ENCODE results near the gene MYL12B. TPM values are rescaled to one million over a fixed set of nuclear protein-coding genes. Genes with fewer than 3 reads are reported as not detected.
"Not testable (repeated sequence)": the region's sequence is repeated elsewhere in the genome, so short reads cannot be mapped to it uniquely, and the experiment has no call there.

MYL12B gene
- total RNA-seq, 1 donor from 2014 or later, result 211 TPM

DNA sequence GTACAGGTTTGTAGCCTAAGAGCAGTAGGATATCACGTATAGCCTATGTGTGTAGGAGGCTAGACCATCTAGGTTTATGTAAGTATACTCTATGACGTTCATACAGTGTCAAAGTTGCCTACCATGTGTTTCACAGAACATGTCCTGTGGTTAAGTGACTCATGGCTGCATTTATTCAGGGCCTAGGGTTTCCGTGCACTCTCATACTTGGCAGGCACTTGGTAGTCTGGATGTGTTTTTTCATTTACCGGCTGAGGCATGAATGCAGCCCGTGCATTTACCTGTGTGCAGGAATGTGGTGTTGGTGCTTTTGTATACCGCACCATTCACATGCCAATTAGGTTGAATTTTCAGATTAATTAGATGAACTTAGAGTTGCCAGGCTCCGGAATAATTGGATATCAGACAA is 43.4 kb downstream of the MYL12B start:
- DNase-seq (ENCODE audit: extremely low spot score, unreplicated experiment), result no peak
- no peaks in the 10 kb centered on the region for H3K36me3 Mint-ChIP-seq
- H3K9me3 Mint-ChIP-seq, result no peaks in the 10 kb centered on the region
- no peaks in the 10 kb centered on the region for H3K4me1 Mint-ChIP-seq (ENCODE audit: unreplicated experiment)
- H3K27me3 Mint-ChIP-seq, result no peaks in the 10 kb centered on the region
- no peak overlapping the region for H3K4me3 Mint-ChIP-seq
- no peak for TF ChIP-seq CTCF (conservative IDR thresholded peaks at IDR 0.05)
- no peak overlapping the region for H3K27ac Mint-ChIP-seq

DNA sequence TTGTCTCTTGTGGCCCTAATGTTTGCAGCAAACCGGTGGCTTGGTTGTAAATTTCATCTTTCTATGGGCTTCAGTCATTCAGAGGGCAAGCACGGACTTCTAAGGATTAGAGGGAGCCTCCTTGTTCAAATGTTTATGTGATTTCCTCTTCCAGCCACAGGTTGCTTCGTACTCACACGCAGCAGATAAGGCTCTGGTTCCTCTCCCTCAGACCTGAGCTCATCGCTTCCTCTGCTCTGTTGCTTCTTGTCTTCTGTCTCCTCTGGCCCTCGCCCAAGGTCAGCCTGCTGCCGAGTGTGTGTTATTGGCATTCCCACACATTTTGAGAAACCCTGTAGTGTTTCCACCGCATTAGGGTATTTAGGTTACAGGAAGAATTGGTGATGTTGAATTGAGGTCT is 44.0 kb downstream of the MYL12B start:
- Mint-ChIP-seq H3K4me1 (ENCODE audit: unreplicated experiment) (no peaks in the 10 kb centered on the region), H3K4me3 (no peak overlapping the region), H3K36me3 (no peaks in the 10 kb centered on the region), H3K9me3 (no peaks in the 10 kb centered on the region), H3K27ac (no peak overlapping the region), H3K27me3 (no peaks in the 10 kb centered on the region)
- no peak for TF ChIP-seq CTCF (conservative IDR thresholded peaks at IDR 0.05)
- no peak for DNase-seq (ENCODE audit: extremely low spot score, unreplicated experiment)

GRCh38 chr18:3306391-3306790 is 44.5 kb downstream of the MYL12B start:
- no peak for TF ChIP-seq CTCF (conservative IDR thresholded peaks at IDR 0.05)
- DNase-seq (ENCODE audit: extremely low spot score, unreplicated experiment), result no peak
- H3K27me3 Mint-ChIP-seq, result no peaks in the 10 kb centered on the region

GRCh38 chr18:3313685-3314084 is 51.8 kb downstream of the MYL12B start:
- TF ChIP-seq CTCF (conservative IDR thresholded peaks at IDR 0.05), result no peak
- no peak overlapping the region for H3K27ac Mint-ChIP-seq

More at GRCh38 chr18:3306391-3306790, 44.5 kb downstream of the MYL12B start:
- Mint-ChIP-seq H3K27ac (no peak overlapping the region), H3K4me3 (no peak overlapping the region), H3K36me3 (no peaks in the 10 kb centered on the region), H3K9me3 (no peaks in the 10 kb centered on the region), H3K4me1 (ENCODE audit: unreplicated experiment) (no peaks in the 10 kb centered on the region)

GRCh38 chr18:3315344-3315743 is 53.4 kb downstream of the MYL12B start:
- H3K27ac Mint-ChIP-seq; H3K4me3 Mint-ChIP-seq; H3K4me1 Mint-ChIP-seq (ENCODE audit: unreplicated experiment): not testable (repeated sequence)

More at GRCh38 chr18:3313685-3314084, 51.8 kb downstream of the MYL12B start:
- H3K36me3 Mint-ChIP-seq, result no peaks in the 10 kb centered on the region
- no peaks in the 10 kb centered on the region for H3K27me3 Mint-ChIP-seq
- no peak for DNase-seq (ENCODE audit: extremely low spot score, unreplicated experiment)
- no peak overlapping the region for H3K4me3 Mint-ChIP-seq
- H3K9me3 Mint-ChIP-seq, result no peaks in the 10 kb centered on the region
- H3K4me1 Mint-ChIP-seq (ENCODE audit: unreplicated experiment), result no peaks in the 10 kb centered on the region

GRCh38 chr18:3319399-3319798 is 57.5 kb downstream of the MYL12B start:
- H3K36me3 Mint-ChIP-seq, result no peaks in the 10 kb centered on the region
- no peak overlapping the region for H3K27ac Mint-ChIP-seq
- H3K4me1 Mint-ChIP-seq (ENCODE audit: unreplicated experiment), result peaks cover 9% of the 10 kb centered on the region
- DNase-seq (ENCODE audit: extremely low spot score, unreplicated experiment), result no peak
- no peak overlapping the region for H3K4me3 Mint-ChIP-seq
- no peaks in the 10 kb centered on the region for H3K9me3 Mint-ChIP-seq
- TF ChIP-seq CTCF (conservative IDR thresholded peaks at IDR 0.05), result no peak
- no peaks in the 10 kb centered on the region for H3K27me3 Mint-ChIP-seq

More at GRCh38 chr18:3315344-3315743, 53.4 kb downstream of the MYL12B start:
- DNase-seq (ENCODE audit: extremely low spot score, unreplicated experiment); H3K27me3 Mint-ChIP-seq; H3K36me3 Mint-ChIP-seq; H3K9me3 Mint-ChIP-seq: not testable (repeated sequence)
